ENCODE measurements around the gene CHST15.

CHST15 gene

GRCh38 chr10:124003871-124004662 is 89.3 kb downstream of the CHST15 start:
- TF ChIP-seq GATA2 (IDR thresholded peaks at IDR 0.05; ENCODE audit: low read depth, low read length) (no peak), GATA3 (IDR thresholded peaks at IDR 0.05; ENCODE audit: low read depth, low read length) (no peak)

- TF ChIP-seq GATA3 (IDR thresholded peaks at IDR 0.05; ENCODE audit: low read depth, low read length) (no peak), GATA2 (IDR thresholded peaks at IDR 0.05; ENCODE audit: low read depth, low read length) (no peak)
These were observed 89.9 kb downstream of the CHST15 start for GRCh38 chr10:124003481-124003870.

GRCh38 chr10:124003070-124003419 is 90.4 kb downstream of the CHST15 start:
- TF ChIP-seq GATA2 (IDR thresholded peaks at IDR 0.05; ENCODE audit: low read depth, low read length) = no peak
- TF ChIP-seq GATA3 (IDR thresholded peaks at IDR 0.05; ENCODE audit: low read depth, low read length) = no peak

GRCh38 chr10:124002391-124003069 is 90.9 kb downstream of the CHST15 start:
- no peak for TF ChIP-seq GATA3 (IDR thresholded peaks at IDR 0.05; ENCODE audit: low read depth, low read length)
- no peak for TF ChIP-seq GATA2 (IDR thresholded peaks at IDR 0.05; ENCODE audit: low read depth, low read length)

- TF ChIP-seq GATA2 (IDR thresholded peaks at IDR 0.05; ENCODE audit: low read depth, low read length) = no peak
- no peak for TF ChIP-seq GATA3 (IDR thresholded peaks at IDR 0.05; ENCODE audit: low read depth, low read length)
These were observed 91.8 kb downstream of the CHST15 start for GRCh38 chr10:124001391-124002148.

- TF ChIP-seq GATA2 (IDR thresholded peaks at IDR 0.05; ENCODE audit: low read depth, low read length) (no peak), GATA3 (IDR thresholded peaks at IDR 0.05; ENCODE audit: low read depth, low read length) (no peak)
These were observed 92.6 kb downstream of the CHST15 start for GRCh38 chr10:124000792-124001201.

- TF ChIP-seq GATA2 (IDR thresholded peaks at IDR 0.05; ENCODE audit: low read depth, low read length) (no peak), GATA3 (IDR thresholded peaks at IDR 0.05; ENCODE audit: low read depth, low read length) (no peak)
These were observed 93.3 kb downstream of the CHST15 start for GRCh38 chr10:123999956-124000615.

GRCh38 chr10:123999261-123999660 is 94.1 kb downstream of the CHST15 start:
- TF ChIP-seq GATA2 (IDR thresholded peaks at IDR 0.05; ENCODE audit: low read depth, low read length) (no peak), GATA3 (IDR thresholded peaks at IDR 0.05; ENCODE audit: low read depth, low read length) (no peak)

- TF ChIP-seq GATA2 (IDR thresholded peaks at IDR 0.05; ENCODE audit: low read depth, low read length) = no peak
- TF ChIP-seq GATA3 (IDR thresholded peaks at IDR 0.05; ENCODE audit: low read depth, low read length) = no peak
These were observed 94.9 kb downstream of the CHST15 start for GRCh38 chr10:123998197-123999141.

GRCh38 chr10:123997486-123998196 is 95.8 kb downstream of the CHST15 start:
- no peak for TF ChIP-seq GATA2 (IDR thresholded peaks at IDR 0.05; ENCODE audit: low read depth, low read length)
- TF ChIP-seq GATA3 (IDR thresholded peaks at IDR 0.05; ENCODE audit: low read depth, low read length) = no peak

- TF ChIP-seq GATA3 (IDR thresholded peaks at IDR 0.05; ENCODE audit: low read depth, low read length) (no peak), GATA2 (IDR thresholded peaks at IDR 0.05; ENCODE audit: low read depth, low read length) (no peak)
These were observed 96.4 kb downstream of the CHST15 start for GRCh38 chr10:123997013-123997412.

- TF ChIP-seq GATA2 (IDR thresholded peaks at IDR 0.05; ENCODE audit: low read depth, low read length) (no peak), GATA3 (IDR thresholded peaks at IDR 0.05; ENCODE audit: low read depth, low read length) (no peak)
These were observed 97.1 kb downstream of the CHST15 start for GRCh38 chr10:123996302-123996701.
